GM18861 (cell line): ENCODE data around the gene RNF123.

Source experiments
- ATAC-seq: cut with Tn5 transposase; IDR thresholded peaks from one replicate; pipeline ENCODE4 v1.9.1; 2021; ENCODE audit not compliant: unreplicated experiment

The RNF123 gene

GRCh38 chr3:49657208-49657915 is 32.0 kb upstream of the RNF123 start:
- no peak for ATAC-seq

GRCh38 chr3:49658711-49659110 is 30.6 kb upstream of the RNF123 start:
- ATAC-seq: no peak

- ATAC-seq: no peak
Measured at GRCh38 chr3:49659756-49660155, 29.6 kb upstream of the RNF123 start.

- ATAC-seq: no peak
Measured at GRCh38 chr3:49661281-49661680, 28.1 kb upstream of the RNF123 start.

- ATAC-seq: no peak
Measured at GRCh38 chr3:49662021-49662420, 27.3 kb upstream of the RNF123 start.

- no peak for ATAC-seq
Measured at GRCh38 chr3:49662720-49663413, 26.5 kb upstream of the RNF123 start.

GRCh38 chr3:49663831-49664230 is 25.5 kb upstream of the RNF123 start:
- no peak for ATAC-seq

- ATAC-seq: no peak
Measured at GRCh38 chr3:49664300-49664699, 25.1 kb upstream of the RNF123 start.

- ATAC-seq: no peak
Measured at GRCh38 chr3:49665822-49666519, 23.4 kb upstream of the RNF123 start.

- ATAC-seq: no peak
Measured at GRCh38 chr3:49666592-49666991, 22.8 kb upstream of the RNF123 start.

- no peak for ATAC-seq
Measured at GRCh38 chr3:49667701-49668413, 21.5 kb upstream of the RNF123 start.

- ATAC-seq: no peak
Measured at GRCh38 chr3:49668414-49668797, 21.0 kb upstream of the RNF123 start.

GRCh38 chr3:49668861-49669260 is 20.5 kb upstream of the RNF123 start:
- no peak for ATAC-seq

- ATAC-seq: no peak
Measured at GRCh38 chr3:49669352-49669751, 20.0 kb upstream of the RNF123 start.

GRCh38 chr3:49670940-49671290 is 18.4 kb upstream of the RNF123 start:
- no peak for ATAC-seq

- ATAC-seq: no peak
Measured at GRCh38 chr3:49671291-49672288, 17.8 kb upstream of the RNF123 start.

- ATAC-seq: peak; percentile 3
Measured at GRCh38 chr3:49673121-49673714, 16.1 kb upstream of the RNF123 start.

- peak; percentile 67 for ATAC-seq
Measured at GRCh38 chr3:49673715-49674496, 15.5 kb upstream of the RNF123 start, which contains the start of gene APEH. APEH (plus strand) TSS chr3:49674351; CDS start chr3:49674402, 51 bp downstream.

- ATAC-seq: peak; percentile 27
Measured at GRCh38 chr3:49674497-49674983, 14.8 kb upstream of the RNF123 start.
